CD4-positive, alpha-beta T cell (primary cell): Measurements from ENCODE around the gene PRMT7. TPM values are rescaled to one million over a fixed set of nuclear protein-coding genes. Genes with fewer than 3 reads are reported as not detected.
A peak's percentile ranks its signal among the peaks of the same experiment; 100 is the strongest.

ENCODE experiments used
- ATAC-seq: fragments of 200-7000 bp; cut with Tn5 transposase; one replicate; pipeline ENCODE4 v1.10.0; 2022; ENCODE audit warnings: mild to moderate bottlenecking; ENCODE audit not compliant: poor library complexity
- CTCF ChIA-PET: fragments of 350-600 bp; sonication (Branson Sonifier 250); formaldehyde crosslinking; loops from one replicate; lab custom pipeline; 2021; ENCODE audit warnings: antibody characterized with exemption, inconsistent platforms; lab: Charles Lee
- POLR2A ChIA-PET: fragments of 350-600 bp; sonication (Branson Sonifier 250); formaldehyde crosslinking; loops from one replicate; lab custom pipeline; 2021; ENCODE audit warnings: antibody characterized with exemption, inconsistent platforms; lab: Charles Lee
- DNase-seq, 14 experiments: peaks; one replicate each; pipeline ENCODE4 v3.0.0-alpha.2; 2013 to 2020; ENCODE audit warnings: mixed read lengths in 2 of 14
- H3K27ac ChIP-seq, 2 donors: one replicate each; pipeline versions ENCODE4 v1.5.1 to v1.7.0; 2013; ENCODE audit warnings: low read length in 2 of 2, low read depth in 1 of 2, mild to moderate bottlenecking in 1 of 2
- H3K27me3 ChIP-seq, 2 experiments: 1 replicate in 1 of 2; 2 replicates in 1 of 2; pipeline versions ENCODE4 v1.6.1 to v1.7.0; 2013; ENCODE audit warnings: low read length in 2 of 2, control low read depth in 1 of 2, mild to moderate bottlenecking in 1 of 2, moderate library complexity in 1 of 2; ENCODE audit not compliant: insufficient read depth in 2 of 2, control insufficient read depth in 1 of 2
- H3K36me3 ChIP-seq: one replicate; pipeline ENCODE4 v1.6.1; 2013; ENCODE audit warnings: low read length, control low read depth; ENCODE audit not compliant: insufficient read depth
- H3K4me1 ChIP-seq: one replicate; pipeline ENCODE4 v1.6.1; 2013; ENCODE audit warnings: low read length, control low read depth; ENCODE audit not compliant: insufficient read depth
- H3K4me3 ChIP-seq: one replicate; pipeline ENCODE4 v1.5.1; 2013; ENCODE audit warnings: mild to moderate bottlenecking, low read length, moderate library complexity
- H3K9me3 ChIP-seq, 2 experiments: 1 replicate in 1 of 2; 2 replicates in 1 of 2; pipeline versions ENCODE4 v1.6.1 to v1.7.0; 2013; ENCODE audit warnings: low read length in 2 of 2, mild to moderate bottlenecking in 2 of 2, control low read depth in 1 of 2, moderate library complexity in 1 of 2; ENCODE audit not compliant: control insufficient read depth in 1 of 2, insufficient read depth in 1 of 2
- H3K27ac Mint-ChIP-seq: one replicate; pipeline ENCODE4 v1.8.0; 2020; ENCODE audit warnings: mixed read lengths
- H3K27me3 Mint-ChIP-seq: one replicate; pipeline ENCODE4 v1.8.0; 2021; ENCODE audit warnings: mixed read lengths
- H3K36me3 Mint-ChIP-seq: one replicate; pipeline ENCODE4 v1.8.0; 2021; ENCODE audit warnings: low read depth, mixed read lengths
- H3K4me1 Mint-ChIP-seq: one replicate; pipeline ENCODE4 v1.8.0; 2021; ENCODE audit warnings: low read depth, mixed read lengths
- H3K4me3 Mint-ChIP-seq: one replicate; pipeline ENCODE4 v1.8.0; 2020; ENCODE audit warnings: mild to moderate bottlenecking, mixed read lengths
- H3K9me3 Mint-ChIP-seq: one replicate; pipeline ENCODE4 v1.8.0; 2020; ENCODE audit warnings: mixed read lengths
- CTCF ChIP-seq: fragments of 200-600 bp; IDR thresholded peaks from one replicate; pipeline ENCODE4 v1.8.0; 2022; ENCODE audit warnings: antibody characterized with exemption, mild to moderate bottlenecking
- intact Hi-C, 2 experiments: fragments of 100-400 bp; cut with DNase I in 1 of 2; cut with micrococcal nuclease in 1 of 2; formaldehyde crosslinking; loops; one replicate each; pipeline versions ENCODE4 v1.15.1 to v1.9.0; 2023 to 2025; cut with DNase I, micrococcal nuclease
- total RNA-seq, 174 experiments: library from RNA in 2 of 174; stranded (reverse) in 2 of 174; gene quantifications; one replicate each; pipeline ENCODE4 v1.2.3 and lab custom pipeline; 2021 to 2026

PRMT7 gene
- total RNA-seq, 2 experiments from 2014 or later = 46.3 to 51.0 TPM

- DNase-seq = peak in 3 of 14 experiments; percentile 26 to 50 (median 46)
- Mint-ChIP-seq H3K27me3 (no peaks in the 10 kb centered on the region), H3K4me3 (peak overlapping the region; percentile 68), H3K27ac (peak overlapping the region; percentile 87), H3K9me3 (no peaks in the 10 kb centered on the region), H3K4me1 (peaks cover 92% of the 10 kb centered on the region), H3K36me3 (peaks cover 80% of the 10 kb centered on the region)
- H3K4me1 ChIP-seq = peaks cover 100% of the 10 kb centered on the region
- no peaks in the 10 kb centered on the region for H3K9me3 ChIP-seq
- peak overlapping the region; percentile 73 to 80 for H3K27ac ChIP-seq
- ChIA-PET CTCF (interaction anchor here (0.8 to 23.0 kb wide), 6 partner anchors 8 to 43 kb away, joined by 4 to 278 read pairs (median 8); partner anchors contain the start of genes PRMT7, SLC7A6 and SLC7A6OS), POLR2A (interaction anchor here (0.6 to 14.1 kb wide), 7 partner anchors 10 to 44 kb away, joined by 3 to 271 read pairs (median 11); partner anchors contain the start of genes PRMT7, SLC7A6 and SLC7A6OS)
- intact Hi-C loops = loop anchor here in 1 of 2 experiments (2.0 kb wide), 1 partner anchor 20 kb away; the partner anchor contains the start of gene SLC7A6
- H3K4me3 ChIP-seq = peak overlapping the region; percentile 20
- TF ChIP-seq CTCF = no peak
- peaks cover 32% of the 10 kb centered on the region for H3K36me3 ChIP-seq
- no peaks in the 10 kb centered on the region for H3K27me3 ChIP-seq
- ATAC-seq = no peak
These were observed 26.0 kb upstream of the PRMT7 start for GRCh38 chr16:68284847-68285246.

GRCh38 chr16:68285683-68286082, 25.1 kb upstream of the PRMT7 start:
- peaks cover 83% of the 10 kb centered on the region for H3K36me3 Mint-ChIP-seq
- H3K9me3 Mint-ChIP-seq = no peaks in the 10 kb centered on the region
- Histone ChIP-seq H3K27me3 (no peaks in the 10 kb centered on the region), H3K4me3 (peak overlapping the region; percentile 20), H3K27ac (peak overlapping the region; percentile 73 to 80), H3K4me1 (peaks cover 100% of the 10 kb centered on the region), H3K9me3 (no peaks in the 10 kb centered on the region), H3K36me3 (peaks cover 34% of the 10 kb centered on the region)
- intact Hi-C loops = loop anchor here (2.0 kb wide), 3 partner anchors 13 to 21 kb away; partner anchors contain the start of gene SLC7A6 (in 1 of the 2)
- no peak for DNase-seq
- no peaks in the 10 kb centered on the region for H3K27me3 Mint-ChIP-seq
- no peak for ATAC-seq
- TF ChIP-seq CTCF = no peak
- CTCF ChIA-PET = interaction anchor here (0.6 to 23.0 kb wide), 8 partner anchors 9 to 182 kb away, joined by 3 to 278 read pairs (median 6); partner anchors contain the start of gene SLC7A6
- peaks cover 94% of the 10 kb centered on the region for H3K4me1 Mint-ChIP-seq
- POLR2A ChIA-PET = interaction anchor here (0.6 to 14.1 kb wide), 12 partner anchors 9 to 939 kb away, joined by 3 to 271 read pairs (median 7); partner anchors contain the start of genes PRMT7, SLC7A6 and SLC7A6OS
- H3K27ac Mint-ChIP-seq = peak overlapping the region; percentile 87
- H3K4me3 Mint-ChIP-seq = peak overlapping the region; percentile 73

- Mint-ChIP-seq H3K36me3 (peaks cover 83% of the 10 kb centered on the region), H3K4me1 (peaks cover 94% of the 10 kb centered on the region), H3K27ac (peak overlapping the region; percentile 87), H3K4me3 (peak overlapping the region; percentile 73), H3K9me3 (no peaks in the 10 kb centered on the region), H3K27me3 (no peaks in the 10 kb centered on the region)
- Histone ChIP-seq H3K36me3 (peaks cover 40% of the 10 kb centered on the region), H3K9me3 (no peaks in the 10 kb centered on the region), H3K4me1 (peaks cover 100% of the 10 kb centered on the region), H3K27ac (peak overlapping the region; percentile 73 to 80), H3K27me3 (no peaks in the 10 kb centered on the region), H3K4me3 (peak overlapping the region; percentile 20)
- ATAC-seq (peak; percentile 60), DNase-seq (peak in 6 of 14 experiments; percentile 20 to 82 (median 62))
- POLR2A ChIA-PET = interaction anchor here (0.6 to 14.1 kb wide), 12 partner anchors 8 to 938 kb away, joined by 3 to 271 read pairs (median 6); partner anchors contain the start of genes PRMT7, SLC7A6 and SLC7A6OS
- CTCF ChIA-PET = interaction anchor here (0.7 to 23.0 kb wide), 7 partner anchors 10 to 183 kb away, joined by 3 to 278 read pairs (median 7); partner anchors contain the start of gene SLC7A6
- no peak for TF ChIP-seq CTCF
- intact Hi-C loops = loop anchor here (1.0 to 2.0 kb wide), 3 partner anchors 14 to 21 kb away; no protein-coding TSS in a partner anchor
These were observed 24.4 kb upstream of the PRMT7 start for GRCh38 chr16:68286153-68287074.
